ENCODE data around the gene PRKAG2.

GRCh38 chr7:151853896-151854719 lies 22.8 kb downstream of the PRKAG2 start:
- no peak for TF ChIP-seq POLR2A (IDR thresholded peaks at IDR 0.05; ENCODE audit: control extremely low read depth in 1 of 2, low read depth in 2 of 2, low read length in 2 of 2)
- no peak for TF ChIP-seq SP1 (IDR thresholded peaks at IDR 0.05; ENCODE audit: low read depth, low read length)
- TF ChIP-seq CTCF (IDR thresholded peaks at IDR 0.05; ENCODE audit: control extremely low read depth in 1 of 3, insufficient read depth in 1 of 3, low read depth in 1 of 3, low read length in 3 of 3): no peak
- no peak for TF ChIP-seq TAF1 (IDR thresholded peaks at IDR 0.05; ENCODE audit: low read depth, low read length)
- no peak for TF ChIP-seq POLR2AphosphoS5 (IDR thresholded peaks at IDR 0.05; ENCODE audit: low read depth, low read length)

Data from H1 (cell line).